ENCODE results near the gene PFKFB3.
"Not testable (repeated sequence)": the region's sequence is repeated elsewhere in the genome, so short reads cannot be mapped to it uniquely, and the experiment has no call there.

Gene PFKFB3

GRCh38 chr10:6239213-6239991 lies 36.7 kb downstream of the PFKFB3 start:
- DNase-seq = no peak

DNA sequence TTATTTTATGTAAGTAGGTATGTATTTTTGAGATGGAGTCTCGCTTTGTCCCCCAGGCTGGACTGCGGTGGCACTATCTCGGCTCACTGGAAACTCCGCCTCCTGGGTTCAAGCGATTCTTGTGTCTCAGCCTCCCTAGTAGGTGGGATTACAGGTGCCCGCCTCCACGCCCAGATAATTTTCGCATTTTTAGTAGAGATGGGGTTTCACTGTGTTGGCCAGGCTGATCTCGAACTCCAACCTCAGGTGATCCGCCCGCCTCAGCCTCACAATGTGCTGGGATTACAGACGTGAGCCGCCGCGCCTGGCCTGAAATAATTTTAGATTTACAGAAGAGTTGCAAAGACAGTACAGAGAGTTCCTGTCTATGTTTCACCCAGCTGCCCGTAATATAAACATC lies 37.5 kb downstream of the PFKFB3 start:
- DNase-seq = no peak

DNA sequence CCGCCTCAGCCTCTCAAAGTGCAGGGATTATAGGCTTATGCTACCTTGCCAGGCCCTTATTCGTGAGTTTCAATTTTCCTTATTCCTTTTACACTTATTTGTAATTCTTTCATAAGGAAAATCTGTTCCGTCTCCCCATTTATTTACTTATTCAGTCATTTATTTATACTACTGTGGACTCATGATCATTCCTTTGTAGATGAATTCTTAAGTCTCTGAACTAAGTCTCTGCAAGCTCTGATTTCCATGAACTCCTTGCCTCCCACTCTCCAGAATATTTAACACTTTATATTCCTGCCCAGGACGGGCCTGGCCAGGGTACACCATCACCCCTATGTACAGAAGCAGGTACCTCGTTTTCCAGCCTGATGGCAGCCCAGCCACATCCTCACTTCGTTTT lies 39.4 kb downstream of the PFKFB3 start:
- DNase-seq = no peak

GRCh38 chr10:6244510-6244909 lies 41.8 kb downstream of the PFKFB3 start:
- DNase-seq = no peak

GRCh38 chr10:6247041-6247712 lies 44.4 kb downstream of the PFKFB3 start:
- no peak for DNase-seq

- not testable (repeated sequence) for DNase-seq
Observed at GRCh38 chr10:6248908-6249307, 46.2 kb downstream of the PFKFB3 start.

- DNase-seq = no peak
Observed at GRCh38 chr10:6249698-6250097, 47.0 kb downstream of the PFKFB3 start.

DNA sequence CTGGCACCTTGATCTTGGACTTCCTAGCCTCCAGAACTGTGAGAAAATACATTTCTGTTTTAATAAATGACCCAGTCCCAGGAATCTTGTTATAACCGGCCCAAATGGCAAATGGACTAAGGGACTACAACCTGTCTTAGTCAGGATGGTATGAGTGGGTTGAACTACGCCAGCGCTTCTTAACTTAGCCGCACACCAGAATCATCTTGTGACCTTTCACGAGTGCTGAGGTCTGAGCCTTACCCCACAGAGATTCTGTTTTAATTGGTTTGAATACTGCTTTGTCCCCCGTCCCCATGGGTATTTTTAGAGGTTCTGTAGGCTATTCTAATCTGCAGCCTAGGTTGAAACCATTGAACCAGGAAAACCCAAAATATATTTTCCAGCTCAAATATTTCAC lies 48.0 kb downstream of the PFKFB3 start:
- no peak for DNase-seq

DNA sequence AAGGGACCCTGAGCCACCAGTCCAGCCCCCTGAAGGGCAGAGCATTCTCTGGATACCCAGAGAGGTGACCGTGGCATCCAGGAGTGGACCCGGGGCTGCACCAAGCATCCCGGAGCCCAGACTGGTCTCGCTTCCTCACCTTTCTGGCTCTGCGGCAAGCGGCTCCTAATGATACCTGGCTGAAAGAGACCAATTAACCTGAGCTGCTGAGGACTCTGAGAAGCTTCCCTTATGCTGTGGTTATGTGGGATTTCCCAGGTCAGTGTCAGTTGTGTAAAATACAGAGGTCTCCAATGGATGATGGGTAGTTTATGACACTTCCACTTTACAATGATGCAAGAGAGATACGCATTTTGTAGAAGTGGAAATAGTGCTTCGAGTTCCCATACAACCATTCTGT lies 51.5 kb downstream of the PFKFB3 start:
- DNase-seq = no peak

GRCh38 chr10:6255548-6256061 lies 52.9 kb downstream of the PFKFB3 start:
- no peak for DNase-seq

- no peak for DNase-seq
Observed at GRCh38 chr10:6256439-6256838, 53.7 kb downstream of the PFKFB3 start.

GRCh38 chr10:6259153-6259552 lies 56.4 kb downstream of the PFKFB3 start:
- DNase-seq = no peak

GRCh38 chr10:6260843-6261242 lies 58.1 kb downstream of the PFKFB3 start:
- no peak for DNase-seq

DNA sequence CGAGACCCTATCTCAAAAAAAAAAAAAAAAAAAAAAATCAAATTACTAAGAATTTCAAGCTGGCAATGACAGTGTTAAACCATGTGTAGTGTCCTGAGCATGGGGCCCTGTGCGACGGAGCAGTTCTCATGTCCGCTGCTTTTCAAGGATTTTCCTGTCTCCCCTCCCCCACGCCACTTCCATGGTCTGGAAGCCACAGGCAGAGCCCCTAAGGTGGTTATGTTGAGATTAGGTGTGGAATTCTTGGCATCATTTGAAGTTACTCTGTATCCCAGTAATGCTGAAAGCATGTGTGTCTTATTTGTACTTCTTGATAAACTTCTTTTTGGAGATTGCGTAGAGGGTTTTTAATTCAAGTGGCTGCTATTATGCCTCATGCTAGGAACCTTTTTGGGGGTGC lies 65.2 kb downstream of the PFKFB3 start:
- DNase-seq = no peak

GRCh38 chr10:6269432-6269831 lies 66.7 kb downstream of the PFKFB3 start:
- no peak for DNase-seq

DNA sequence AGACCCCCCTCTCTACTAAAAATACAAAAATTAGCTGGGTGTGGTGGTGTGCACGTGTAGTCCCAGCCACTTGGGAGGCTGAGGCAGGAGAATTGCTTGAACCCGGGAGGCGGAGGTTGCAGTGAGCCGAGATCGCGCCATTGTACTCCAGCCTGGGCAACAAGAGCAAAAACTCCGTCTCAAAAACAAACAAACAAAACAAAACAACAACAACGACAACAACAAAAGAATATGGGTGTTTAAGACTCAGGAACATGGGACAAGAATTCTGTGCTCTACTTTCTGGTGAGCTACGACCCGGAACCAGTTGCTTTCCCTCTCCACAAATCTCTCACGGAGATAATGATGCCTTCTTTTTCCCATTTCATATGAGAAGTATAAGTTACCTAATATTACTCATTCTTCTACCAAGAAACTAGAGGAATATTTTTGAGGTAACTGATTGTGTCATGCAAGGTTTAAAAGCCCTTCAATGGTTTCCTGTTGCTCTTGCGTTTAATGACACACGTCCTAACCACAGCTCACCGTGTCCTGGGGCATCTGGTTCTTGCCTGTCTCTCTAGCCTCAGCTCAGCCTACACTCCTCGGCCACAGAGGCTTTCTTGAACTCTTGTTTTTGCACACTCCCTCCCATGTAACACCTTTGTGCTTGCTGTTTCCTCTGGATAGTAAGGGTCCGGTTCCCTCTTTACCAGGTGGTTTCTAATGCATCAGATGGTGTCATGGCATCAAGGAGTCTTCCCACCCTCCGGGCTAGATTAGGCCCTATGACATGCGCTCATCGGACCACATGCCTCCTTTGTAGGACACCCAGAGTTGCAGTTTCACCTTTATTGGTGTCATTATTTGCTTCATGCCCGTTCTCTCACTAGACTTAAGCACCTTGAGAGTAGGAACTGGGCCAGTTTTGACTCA lies 67.5 kb downstream of the PFKFB3 start:
- DNase-seq = no peak

DNA sequence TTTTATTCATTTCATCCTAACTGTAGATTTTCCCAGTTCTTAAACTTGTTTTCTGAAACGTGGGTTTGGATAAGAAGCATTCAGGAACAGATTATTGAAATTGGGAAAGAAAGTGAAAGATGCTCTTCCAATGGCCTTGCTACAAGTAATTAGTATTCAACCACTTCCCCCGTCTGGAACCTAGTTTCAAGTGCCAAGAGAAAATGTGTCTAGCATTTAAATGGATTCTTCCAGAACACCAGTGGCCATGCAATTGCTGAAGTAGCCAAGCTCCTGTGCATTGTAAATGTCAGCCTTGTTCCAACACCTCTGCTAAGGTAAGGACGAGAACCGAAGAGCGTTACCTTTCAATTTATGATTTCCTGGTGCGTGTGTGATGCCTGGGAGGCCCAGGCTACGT lies 68.2 kb downstream of the PFKFB3 start:
- DNase-seq = no peak

DNA sequence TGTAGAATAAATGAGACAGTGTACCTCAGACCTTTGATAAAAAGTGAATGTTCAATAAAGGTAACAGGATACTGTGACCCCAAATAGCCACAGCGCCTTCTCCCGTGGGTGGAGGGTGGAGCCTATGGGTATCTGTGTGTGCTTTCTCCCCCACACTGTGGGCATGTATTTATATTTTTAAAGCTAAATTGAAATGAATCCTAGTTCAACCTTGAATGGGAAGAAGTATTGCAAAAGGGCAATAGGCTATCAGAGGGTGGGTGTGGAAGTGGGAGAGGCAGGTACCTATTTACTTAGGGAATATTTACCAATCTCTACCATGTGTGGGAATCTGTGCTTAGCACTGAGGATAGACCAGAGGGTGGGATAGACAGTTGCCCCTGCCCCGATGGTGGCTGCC lies 68.9 kb downstream of the PFKFB3 start:
- no peak for DNase-seq

- no peak for DNase-seq
Observed at GRCh38 chr10:6272126-6272525, 69.4 kb downstream of the PFKFB3 start.

DNA sequence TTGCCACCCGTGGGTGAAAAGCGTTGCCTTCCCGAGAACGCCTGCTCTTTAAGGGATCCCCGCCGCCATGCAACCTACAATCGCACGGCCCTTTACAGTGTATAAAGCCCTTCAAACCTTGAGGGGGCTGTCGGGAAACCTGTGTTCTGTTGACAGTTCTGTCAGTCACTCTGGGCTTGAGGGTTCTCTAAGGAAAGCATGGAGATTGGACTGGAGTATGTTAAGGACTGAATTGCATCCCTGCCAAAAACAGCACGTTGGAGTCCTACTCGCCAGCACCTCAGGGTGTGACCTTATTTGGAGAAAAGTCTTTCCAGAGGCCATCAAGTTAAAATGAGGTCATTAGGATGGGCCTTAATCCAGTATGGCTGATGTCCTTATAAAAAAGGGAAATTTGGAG lies 70.6 kb downstream of the PFKFB3 start:
- DNase-seq = peak; percentile 33

DNA sequence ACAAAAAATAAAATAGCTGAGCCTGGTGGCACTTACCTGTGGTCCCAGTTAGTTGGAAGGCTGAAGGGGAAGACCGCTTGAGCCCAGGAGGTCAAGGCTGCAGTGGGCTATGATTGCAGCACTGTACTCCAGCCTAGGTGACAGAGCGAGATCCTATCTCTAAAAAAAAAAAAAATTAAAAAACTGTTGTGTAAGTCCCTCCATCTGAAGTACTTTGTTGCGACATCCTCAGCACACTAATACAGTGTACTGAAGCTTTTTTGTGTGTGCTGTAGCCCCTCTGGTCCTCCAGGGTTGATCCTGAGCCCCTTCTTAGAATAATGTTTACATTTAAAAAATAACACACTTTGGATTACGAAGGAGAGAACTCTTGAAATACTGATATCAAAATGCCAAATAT lies 71.3 kb downstream of the PFKFB3 start:
- DNase-seq = no peak

DNA sequence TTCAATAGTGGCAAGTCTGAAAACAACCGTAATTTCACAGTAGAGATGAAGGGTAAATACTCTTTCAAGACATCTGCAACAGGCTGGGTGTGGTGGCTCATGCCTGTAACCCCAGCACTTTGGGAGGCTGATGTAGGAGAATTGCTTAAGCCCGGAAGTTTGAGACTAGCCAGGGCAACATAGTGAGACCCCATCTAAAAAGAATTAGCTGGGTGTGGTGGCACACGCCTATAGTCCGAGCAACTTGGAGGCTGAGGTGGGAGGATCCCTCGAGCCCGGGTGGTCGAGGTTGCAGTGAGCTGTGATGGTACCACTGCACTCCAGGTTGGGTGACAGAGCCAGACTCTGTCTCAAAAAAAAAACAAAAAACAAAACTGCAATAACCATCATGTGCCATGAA lies 71.8 kb downstream of the PFKFB3 start:
- no peak for DNase-seq
